ENCODE data around the gene NNAT.

The NNAT gene

GRCh38 chr20:37503256-37503927 lies 17.7 kb upstream of the NNAT start:
- DNase-seq, result no peak

DNA sequence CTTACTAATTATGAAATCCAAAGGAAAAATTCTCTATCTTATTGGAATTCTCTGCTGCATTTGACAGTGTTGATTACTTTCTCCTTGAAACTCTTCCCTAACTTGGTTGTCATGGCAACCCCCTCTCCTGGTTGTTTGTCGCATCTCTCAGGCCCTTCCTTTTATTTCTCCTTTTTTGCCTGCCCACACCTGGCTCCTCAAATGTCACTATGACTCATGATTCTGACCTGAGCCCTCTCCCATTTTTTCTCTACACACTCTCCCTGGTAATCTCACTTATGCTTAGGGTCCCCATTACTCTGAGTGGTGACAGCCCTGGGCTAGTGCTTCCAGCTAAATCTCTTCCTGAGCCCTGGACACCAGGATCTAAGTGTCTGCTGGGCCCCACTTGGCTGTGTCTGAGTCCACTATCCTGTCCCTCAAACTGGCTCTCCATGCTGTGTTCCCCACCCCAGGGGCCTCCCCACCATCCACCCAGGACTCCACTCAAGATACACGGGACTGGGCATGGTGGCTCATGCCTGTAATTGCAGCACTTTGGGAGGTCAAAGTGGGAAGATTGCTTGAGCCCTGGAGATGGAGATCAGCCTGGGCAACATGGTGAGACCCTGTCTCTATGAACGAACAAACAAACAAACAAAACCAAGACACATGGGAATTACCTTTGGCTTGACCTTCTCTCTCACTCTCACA lies 16.5 kb upstream of the NNAT start:
- no peak for DNase-seq

GRCh38 chr20:37505263-37506151 lies 15.5 kb upstream of the NNAT start:
- no peak for DNase-seq

DNA sequence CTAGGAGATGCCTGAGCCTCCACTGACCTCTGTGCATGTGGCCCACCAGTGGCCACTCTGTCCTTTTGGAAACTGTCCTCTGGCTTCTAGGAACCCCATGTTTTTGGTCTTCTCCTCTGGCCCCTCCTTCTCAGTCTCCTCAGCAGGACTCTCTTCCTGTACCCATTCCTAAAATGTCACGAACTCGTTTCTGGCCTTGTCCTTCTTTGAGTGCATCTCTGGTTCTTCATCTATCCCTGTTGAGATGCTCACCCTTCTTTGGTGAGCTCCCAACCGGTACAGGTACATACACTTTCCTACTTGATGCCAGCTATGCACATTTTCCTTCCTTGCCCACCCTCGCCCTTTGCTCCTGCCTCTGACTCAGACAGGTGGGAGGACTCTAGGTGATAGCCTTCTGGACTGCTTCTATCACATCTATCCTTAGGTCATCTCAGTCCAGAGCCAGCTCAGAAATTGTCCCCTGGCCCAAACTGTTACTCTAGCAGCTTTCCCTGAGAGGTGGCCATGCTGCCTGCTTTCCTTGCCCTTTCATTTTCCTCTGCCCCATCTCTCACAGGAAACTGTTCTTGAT lies 14.8 kb upstream of the NNAT start:
- DNase-seq, result no peak

DNA sequence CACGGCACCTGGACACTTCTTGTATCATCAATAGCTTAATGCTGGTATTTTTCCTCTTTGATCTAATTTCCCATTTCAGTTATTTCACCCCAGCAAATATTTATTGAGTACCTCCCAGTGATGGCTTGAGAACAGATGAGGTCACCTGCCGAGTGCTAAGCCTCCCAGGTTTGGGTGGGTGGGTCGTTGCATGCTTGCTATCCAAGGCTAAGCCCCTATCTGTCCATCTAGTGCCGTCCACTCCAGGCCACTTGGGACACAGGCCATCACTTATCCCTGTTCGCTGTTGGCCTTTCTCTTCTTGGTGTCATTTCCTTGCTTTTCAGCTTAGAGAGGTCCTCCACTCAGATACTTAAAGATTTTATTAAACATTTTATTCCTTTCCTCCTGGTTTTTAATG lies 10.8 kb upstream of the NNAT start:
- DNase-seq, result no peak

DNA sequence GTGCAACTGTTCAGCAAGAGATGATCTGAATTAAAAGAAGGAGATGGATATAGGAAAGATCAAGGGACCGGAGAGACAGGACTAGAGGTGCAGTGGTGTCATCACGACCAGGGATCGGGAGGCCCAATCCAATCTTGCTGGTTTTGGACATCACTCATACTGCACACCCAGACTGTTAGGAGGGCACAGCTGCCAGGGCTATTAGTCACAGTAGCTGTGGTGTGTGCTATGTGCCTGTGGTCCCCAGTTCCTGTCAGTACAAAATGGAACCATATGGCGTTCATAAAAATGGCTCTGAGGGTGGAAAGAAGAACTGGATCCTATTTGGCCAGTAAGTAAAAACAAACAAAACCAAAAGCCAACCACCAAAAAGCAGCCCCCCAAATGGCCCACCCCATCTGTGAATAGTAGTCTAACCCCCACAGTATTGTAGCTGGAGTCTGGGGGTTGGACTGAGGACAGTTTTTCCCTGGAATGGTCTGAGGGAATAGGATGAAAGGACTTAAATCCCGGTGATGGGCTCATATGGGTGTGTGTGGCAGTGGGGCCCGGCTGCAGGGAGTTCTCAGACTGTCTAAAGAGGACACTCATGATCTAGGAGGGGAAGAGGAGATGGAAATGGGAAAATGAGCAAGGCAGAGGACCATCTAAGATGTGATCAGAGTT lies 9.3 kb upstream of the NNAT start:
- no peak for DNase-seq

DNA sequence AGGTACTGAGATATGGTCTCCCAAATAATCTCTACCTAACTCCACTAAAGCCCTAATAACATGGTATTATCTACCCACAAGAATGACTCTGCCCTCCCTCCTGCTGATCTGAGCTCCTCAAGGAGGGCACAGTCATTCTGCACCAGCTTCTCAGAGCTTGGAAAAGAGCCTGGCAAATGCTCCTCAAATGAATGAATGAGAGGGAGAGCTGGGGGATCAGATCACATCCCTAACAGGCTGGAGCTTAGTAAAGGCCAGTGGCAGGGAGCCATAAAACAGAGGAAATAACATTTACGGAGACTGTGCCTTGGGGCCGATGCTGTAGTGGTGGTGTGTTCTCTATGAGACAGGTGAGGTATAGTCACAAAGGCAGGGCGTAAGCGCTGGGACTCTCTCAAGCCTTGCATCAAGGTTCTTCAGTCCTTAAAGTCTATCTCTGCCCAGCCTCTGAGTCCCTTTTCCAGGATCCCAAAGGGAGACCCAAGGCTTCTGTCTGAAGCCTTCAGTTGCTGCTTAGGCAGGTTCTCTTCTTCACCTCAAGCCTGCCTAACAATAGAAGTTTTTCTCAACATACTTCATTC lies 7.2 kb upstream of the NNAT start:
- peak; percentile 32 for DNase-seq

GRCh38 chr20:37515876-37516275 lies 5.2 kb upstream of the NNAT start:
- no peak for DNase-seq

GRCh38 chr20:37516811-37517750 lies 4.0 kb upstream of the NNAT start:
- DNase-seq, result no peak

GRCh38 chr20:37518059-37518458 lies 3.0 kb upstream of the NNAT start:
- no peak for DNase-seq

GRCh38 chr20:37518606-37519507 lies 2.2 kb upstream of the NNAT start:
- DNase-seq, result no peak

- DNase-seq, result no peak
Measured at GRCh38 chr20:37519508-37520418, 1.3 kb upstream of the NNAT start.

- DNase-seq, result no peak
Measured at GRCh38 chr20:37520419-37520955, 563 bp upstream of the NNAT start.

DNA sequence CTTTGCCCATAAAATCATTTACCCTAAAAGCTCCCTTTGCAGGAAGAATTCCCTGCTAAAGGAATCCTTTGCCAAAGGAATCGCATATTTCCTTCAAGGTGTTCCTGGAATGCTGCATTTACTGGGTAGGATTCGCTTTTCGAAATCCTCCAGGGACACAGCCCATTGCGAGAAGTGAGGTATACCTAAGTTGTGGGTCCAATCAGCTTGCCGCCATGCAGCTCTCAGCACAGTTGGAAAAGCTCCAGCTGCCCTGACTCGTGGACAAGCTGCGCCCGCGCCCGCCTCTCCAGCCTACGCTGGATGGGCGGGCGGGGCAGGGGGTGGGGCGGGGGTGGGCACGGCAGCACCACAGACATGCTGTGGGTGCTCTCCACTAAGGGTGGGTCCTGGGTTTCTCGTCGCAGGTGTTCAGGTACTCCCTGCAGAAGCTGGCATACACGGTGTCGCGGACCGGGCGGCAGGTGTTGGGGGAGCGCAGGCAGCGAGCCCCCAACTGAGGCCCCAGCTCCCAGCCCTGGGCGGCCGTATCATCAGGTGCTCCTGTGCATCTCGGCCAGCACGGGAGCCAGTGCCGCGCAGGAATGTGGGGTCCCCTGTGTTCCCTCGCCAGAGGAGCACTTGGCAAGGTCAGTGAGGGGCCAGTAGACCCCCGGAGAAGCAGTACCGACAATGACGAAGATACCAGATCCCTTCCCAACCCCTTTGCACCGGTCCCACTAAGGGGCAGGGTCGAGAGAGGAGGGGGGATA lies 1.4 kb downstream of the NNAT start:
- DNase-seq, result peak; percentile 94

DNA sequence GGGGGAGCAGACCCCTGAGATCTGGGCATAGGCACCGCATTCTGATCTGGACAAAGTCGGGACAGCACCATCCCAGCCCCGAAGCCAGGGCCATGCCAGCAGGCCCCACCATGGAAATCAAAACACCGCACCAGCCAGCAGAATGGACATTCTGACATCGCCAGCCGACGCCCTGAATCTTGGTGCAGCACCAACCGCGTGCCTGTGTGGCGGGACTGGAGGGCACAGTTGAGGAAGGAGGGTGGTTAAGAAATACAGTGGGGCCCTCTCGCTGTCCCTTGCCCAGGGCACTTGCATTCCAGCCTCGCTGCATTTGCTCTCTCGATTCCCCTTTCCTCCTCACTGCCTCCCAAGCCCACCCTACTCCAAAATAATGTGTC lies 2.0 kb downstream of the NNAT start:
- DNase-seq, result no peak

- DNase-seq, result no peak
Measured at GRCh38 chr20:37523911-37524700, 3.1 kb downstream of the NNAT start.
